Measurements from ENCODE around the gene RRP7A. TPM values are rescaled to one million over a fixed set of nuclear protein-coding genes. Genes with fewer than 3 reads are reported as not detected.

Gene RRP7A
- total RNA-seq, 1 experiment from 2014 or later = 101 TPM

DNA sequence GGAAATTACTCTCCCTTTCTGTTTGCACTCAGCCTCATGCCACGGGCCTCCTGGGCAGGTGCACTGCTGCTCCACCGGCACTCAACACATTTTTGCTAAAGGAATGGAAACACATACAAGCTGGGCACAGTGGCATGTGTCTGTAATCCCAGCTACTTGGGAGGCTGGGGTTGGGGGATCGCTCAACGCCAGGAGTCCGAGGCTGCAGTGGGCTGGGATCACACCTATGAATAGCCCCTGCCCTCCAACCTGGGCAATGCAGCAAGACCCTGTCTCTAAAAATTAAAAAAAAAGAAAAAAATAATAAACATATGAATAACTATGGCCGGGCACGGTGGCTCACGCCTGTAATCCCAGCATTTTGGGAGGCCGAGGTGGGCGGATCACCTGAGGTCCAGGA, 30.6 kb downstream of the RRP7A start:
- H4K5ac ChIP-seq (ENCODE audit: insufficient read length, low read depth, low read length) = no peak overlapping the region
- no peak overlapping the region for H2BK15ac ChIP-seq (ENCODE audit: low read depth, low read length)
- no peak overlapping the region for H2AK5ac ChIP-seq (ENCODE audit: insufficient read length, low read length)
- H3K4me1 ChIP-seq (ENCODE audit: insufficient read depth, low read length) = no peaks in the 10 kb centered on the region
- no peak overlapping the region for H3K9ac ChIP-seq (ENCODE audit: extremely low read depth, insufficient read length, low read length)
- no peak overlapping the region for H2BK5ac ChIP-seq (ENCODE audit: insufficient read length, low read length)
- no peak overlapping the region for H2BK20ac ChIP-seq (ENCODE audit: low read depth, low read length, poor library complexity, severe bottlenecking)
- H2BK120ac ChIP-seq (ENCODE audit: low read depth, low read length, poor library complexity, severe bottlenecking) = no peak overlapping the region
- H3K4ac ChIP-seq (ENCODE audit: low read depth, low read length) = no peak overlapping the region
- peaks cover 3% of the 10 kb centered on the region for H3K27me3 Mint-ChIP-seq (ENCODE audit: low read depth)
- H2AFZ ChIP-seq (ENCODE audit: low read length) = no peak overlapping the region
- H3K27me3 ChIP-seq (ENCODE audit: insufficient read depth, low read length) = no peaks in the 10 kb centered on the region
- peaks cover 0 to 2% of the 10 kb centered on the region in 2 experiments; a peak in 1 of 5 replicates for H3K9me3 Mint-ChIP-seq
- H3K56ac ChIP-seq (ENCODE audit: insufficient read length, low read depth, low read length) = no peak overlapping the region
- no peaks in the 10 kb centered on the region for H4K20me1 ChIP-seq (ENCODE audit: control insufficient read depth, insufficient read depth, insufficient read length)
- no peaks in the 10 kb centered on the region for H3K9me3 ChIP-seq (ENCODE audit: control insufficient read depth, low read depth, low read length)
- H3K36me3 Mint-ChIP-seq (ENCODE audit: insufficient read depth in 1 of 3, low read depth in 3 of 3) = peaks cover 0 to 4% (median 0%) of the 10 kb centered on the region in 3 experiments; a peak in 1 of 7 replicates
- no peak overlapping the region for H3K14ac ChIP-seq (ENCODE audit: insufficient read depth, low read length)
- no peak overlapping the region for H3K27ac ChIP-seq (ENCODE audit: insufficient read length, low read depth, low read length)
- no peak overlapping the region for H3T11ph ChIP-seq (ENCODE audit: low read length)
- no peaks in the 10 kb centered on the region for H3K79me1 ChIP-seq (ENCODE audit: insufficient read depth, low read depth, low read length, poor library complexity, severe bottlenecking)
- H3K27ac Mint-ChIP-seq = no peak overlapping the region
- no peak overlapping the region for H2BK12ac ChIP-seq (ENCODE audit: insufficient read length, low read depth, low read length)
- no CpG with 5 or more reads among the region's 10 CpGs for WGBS (ENCODE audit: extremely low coverage, insufficient read length, low lambda C conversion rate)
- peaks cover 10 to 20% of the 10 kb centered on the region in 2 experiments for H3K4me1 Mint-ChIP-seq
- H4K8ac ChIP-seq (replicated peaks; ENCODE audit: insufficient read length, low read depth, low read length) = no peak overlapping the region
- TF ChIP-seq, protein P1, sequence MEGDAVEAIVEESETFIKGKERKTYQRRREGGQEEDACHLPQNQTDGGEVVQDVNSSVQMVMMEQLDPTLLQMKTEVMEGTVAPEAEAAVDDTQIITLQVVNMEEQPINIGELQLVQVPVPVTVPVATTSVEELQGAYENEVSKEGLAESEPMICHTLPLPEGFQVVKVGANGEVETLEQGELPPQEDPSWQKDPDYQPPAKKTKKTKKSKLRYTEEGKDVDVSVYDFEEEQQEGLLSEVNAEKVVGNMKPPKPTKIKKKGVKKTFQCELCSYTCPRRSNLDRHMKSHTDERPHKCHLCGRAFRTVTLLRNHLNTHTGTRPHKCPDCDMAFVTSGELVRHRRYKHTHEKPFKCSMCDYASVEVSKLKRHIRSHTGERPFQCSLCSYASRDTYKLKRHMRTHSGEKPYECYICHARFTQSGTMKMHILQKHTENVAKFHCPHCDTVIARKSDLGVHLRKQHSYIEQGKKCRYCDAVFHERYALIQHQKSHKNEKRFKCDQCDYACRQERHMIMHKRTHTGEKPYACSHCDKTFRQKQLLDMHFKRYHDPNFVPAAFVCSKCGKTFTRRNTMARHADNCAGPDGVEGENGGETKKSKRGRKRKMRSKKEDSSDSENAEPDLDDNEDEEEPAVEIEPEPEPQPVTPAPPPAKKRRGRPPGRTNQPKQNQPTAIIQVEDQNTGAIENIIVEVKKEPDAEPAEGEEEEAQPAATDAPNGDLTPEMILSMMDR (conservative IDR thresholded peaks at IDR 0.05) = no peak
- H3K23ac ChIP-seq (ENCODE audit: insufficient read length, low read depth, low read length) = no peak overlapping the region
- no peaks in the 10 kb centered on the region for H3K23me2 ChIP-seq (ENCODE audit: insufficient read length, low read depth, low read length, poor library complexity, severe bottlenecking)
- H3K4me2 ChIP-seq (ENCODE audit: insufficient read depth, insufficient read length, low read length) = no peak overlapping the region
- DNase-seq = no peak
- H3K79me2 ChIP-seq (ENCODE audit: insufficient read depth, low read length) = no peaks in the 10 kb centered on the region
- H3K4me3 Mint-ChIP-seq = no peak overlapping the region
- H4K91ac ChIP-seq (ENCODE audit: insufficient read length, low read depth, low read length) = no peak overlapping the region
- H3K18ac ChIP-seq (ENCODE audit: insufficient read length, low read depth, low read length) = no peak overlapping the region

All from H9 (cell line).